Measurements from ENCODE around the gene IFITM5. TPM values are rescaled to one million over a fixed set of nuclear protein-coding genes. Genes with fewer than 3 reads are reported as not detected.
A peak's percentile ranks its signal among the peaks of the same experiment; 100 is the strongest.

The IFITM5 gene
- polyA plus RNA-seq, 3 donors = not detected

DNA sequence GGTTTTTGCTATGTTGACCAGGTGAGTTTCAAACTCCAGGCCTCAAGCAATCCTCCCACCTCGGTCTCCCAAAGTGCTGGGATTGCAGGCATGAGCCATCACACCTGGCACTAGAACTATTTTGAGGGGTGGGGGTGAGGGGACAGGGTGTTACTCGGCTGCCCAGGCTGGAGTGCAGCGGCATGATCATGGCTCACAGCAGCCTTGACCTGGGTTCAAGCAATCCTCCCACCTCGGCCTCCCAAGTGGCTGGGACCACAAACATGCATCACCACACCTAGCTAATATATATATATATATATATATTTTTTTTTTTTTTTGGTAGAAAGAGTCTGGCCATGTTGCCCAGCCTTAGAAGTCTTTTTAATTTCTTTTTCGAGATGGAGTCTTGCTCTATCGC lies 38.4 kb upstream of the IFITM5 start:
- Histone ChIP-seq H2AFZ (ENCODE audit: insufficient read depth, low read depth, low read length, poor library complexity, severe bottlenecking) (no peak overlapping the region), H4K20me1 (ENCODE audit: insufficient read depth, low read length) (no peaks in the 10 kb centered on the region), H3K9ac (ENCODE audit: insufficient read depth, low read length, poor library complexity, severe bottlenecking) (no peak overlapping the region), H3K27me3 (ENCODE audit: control insufficient read depth in 2 of 2, insufficient read depth in 2 of 2, low read length in 2 of 2) (no peaks in the 10 kb centered on the region), H3K27ac (ENCODE audit: low read depth in 1 of 2, low read length in 2 of 2) (no peak overlapping the region), H3K79me2 (ENCODE audit: insufficient read depth, low read length) (no peaks in the 10 kb centered on the region), H3K4me3 (replicated peaks in 1 of 3; ENCODE audit: low read depth in 2 of 3, low read length in 3 of 3) (no peak overlapping the region), H3K9me3 (replicated peaks in 1 of 2; ENCODE audit: control insufficient read depth in 1 of 2, insufficient read depth in 1 of 2, low read length in 2 of 2) (peaks cover 0 to 7% of the 10 kb centered on the region in 2 donors), H3K4me1 (ENCODE audit: control insufficient read depth in 1 of 2, insufficient read depth in 2 of 2, low read length in 2 of 2) (peaks cover 16 to 17% of the 10 kb centered on the region in 2 donors), H3K4me2 (replicated peaks; ENCODE audit: extremely low read depth, low read length, poor library complexity, severe bottlenecking) (no peak overlapping the region), H3K36me3 (replicated peaks in 1 of 2; ENCODE audit: control insufficient read depth in 1 of 2, insufficient read depth in 2 of 2, low read length in 2 of 2) (no peaks in the 10 kb centered on the region)
- Mint-ChIP-seq H3K36me3 (no peaks in the 10 kb centered on the region), H3K4me1 (peaks cover 24% of the 10 kb centered on the region), H3K27me3 (ENCODE audit: low read depth in 3 of 3) (peaks cover 4 to 8% (median 7%) of the 10 kb centered on the region in 3 donors), H3K27ac (no peak overlapping the region), H3K4me3 (no peak overlapping the region), H3K9me3 (peaks cover 0 to 8% (median 5%) of the 10 kb centered on the region in 7 donors)
- TF ChIP-seq, protein P1, sequence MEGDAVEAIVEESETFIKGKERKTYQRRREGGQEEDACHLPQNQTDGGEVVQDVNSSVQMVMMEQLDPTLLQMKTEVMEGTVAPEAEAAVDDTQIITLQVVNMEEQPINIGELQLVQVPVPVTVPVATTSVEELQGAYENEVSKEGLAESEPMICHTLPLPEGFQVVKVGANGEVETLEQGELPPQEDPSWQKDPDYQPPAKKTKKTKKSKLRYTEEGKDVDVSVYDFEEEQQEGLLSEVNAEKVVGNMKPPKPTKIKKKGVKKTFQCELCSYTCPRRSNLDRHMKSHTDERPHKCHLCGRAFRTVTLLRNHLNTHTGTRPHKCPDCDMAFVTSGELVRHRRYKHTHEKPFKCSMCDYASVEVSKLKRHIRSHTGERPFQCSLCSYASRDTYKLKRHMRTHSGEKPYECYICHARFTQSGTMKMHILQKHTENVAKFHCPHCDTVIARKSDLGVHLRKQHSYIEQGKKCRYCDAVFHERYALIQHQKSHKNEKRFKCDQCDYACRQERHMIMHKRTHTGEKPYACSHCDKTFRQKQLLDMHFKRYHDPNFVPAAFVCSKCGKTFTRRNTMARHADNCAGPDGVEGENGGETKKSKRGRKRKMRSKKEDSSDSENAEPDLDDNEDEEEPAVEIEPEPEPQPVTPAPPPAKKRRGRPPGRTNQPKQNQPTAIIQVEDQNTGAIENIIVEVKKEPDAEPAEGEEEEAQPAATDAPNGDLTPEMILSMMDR (IDR thresholded peaks at IDR 0.05) = no peak
- WGBS (ENCODE audit: insufficient coverage) = 97% methylated on average over 2 of the region's 6 CpGs
- DNase-seq = no peak
- intact Hi-C loops (cut with micrococcal nuclease) = no loop called here

DNA sequence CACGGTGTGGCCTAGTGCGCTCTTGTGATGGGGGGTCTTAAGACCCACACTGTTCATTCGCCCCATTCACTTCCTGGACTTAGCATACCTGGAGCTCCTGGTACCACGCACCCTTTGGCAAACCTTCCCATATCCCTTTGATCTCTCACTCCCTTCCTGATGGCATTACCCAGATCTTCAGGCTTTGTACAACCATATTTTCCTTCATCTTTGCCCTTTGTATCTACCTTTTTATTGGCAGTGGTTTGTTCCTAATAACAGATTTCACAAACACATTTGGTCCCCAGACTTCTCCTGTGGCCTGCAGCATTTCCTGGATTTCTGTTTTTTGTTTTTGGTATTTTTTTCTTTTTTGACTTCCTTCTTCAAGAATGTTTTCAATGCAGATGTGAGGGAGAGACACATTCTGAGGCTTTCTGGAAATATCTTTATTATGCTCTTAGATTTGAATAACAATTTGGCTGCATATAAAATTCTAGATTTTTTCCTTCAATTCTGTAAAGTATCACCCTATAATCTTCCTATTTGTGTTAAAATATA lies 37.4 kb upstream of the IFITM5 start:
- Mint-ChIP-seq H3K36me3 (peaks cover 1 to 2% of the 10 kb centered on the region in 2 donors), H3K4me1 (peaks cover 26% of the 10 kb centered on the region), H3K27me3 (ENCODE audit: low read depth in 3 of 3) (peaks cover 4 to 13% (median 10%) of the 10 kb centered on the region in 3 donors), H3K9me3 (peaks cover 6 to 17% (median 13%) of the 10 kb centered on the region in 7 donors), H3K4me3 (peak overlapping the region in 1 of 2 donors; percentile 65), H3K27ac (no peak overlapping the region)
- H3K79me2 ChIP-seq (ENCODE audit: insufficient read depth, low read length) = no peaks in the 10 kb centered on the region
- H2AFZ ChIP-seq (ENCODE audit: insufficient read depth, low read depth, low read length, poor library complexity, severe bottlenecking) = peak overlapping the region; percentile 46
- H4K20me1 ChIP-seq (ENCODE audit: insufficient read depth, low read length) = no peaks in the 10 kb centered on the region
- no peaks in the 10 kb centered on the region for H3K36me3 ChIP-seq (replicated peaks in 1 of 2; ENCODE audit: control insufficient read depth in 1 of 2, insufficient read depth in 2 of 2, low read length in 2 of 2)
- WGBS (ENCODE audit: insufficient coverage) = 70% methylated on average over 3 of the region's 4 CpGs
- H3K4me3 ChIP-seq (replicated peaks in 1 of 3; ENCODE audit: low read depth in 2 of 3, low read length in 3 of 3) = no peak overlapping the region
- no peak for DNase-seq
- H3K27ac ChIP-seq (ENCODE audit: low read depth in 1 of 2, low read length in 2 of 2) = no peak overlapping the region
- H3K9me3 ChIP-seq (replicated peaks in 1 of 2; ENCODE audit: control insufficient read depth in 1 of 2, insufficient read depth in 1 of 2, low read length in 2 of 2) = peaks cover under 1 to 13% of the 10 kb centered on the region in 2 donors
- TF ChIP-seq, protein P1 (IDR thresholded peaks at IDR 0.05) = no peak
- no peak overlapping the region for H3K9ac ChIP-seq (ENCODE audit: insufficient read depth, low read length, poor library complexity, severe bottlenecking)
- H3K27me3 ChIP-seq (ENCODE audit: control insufficient read depth in 2 of 2, insufficient read depth in 2 of 2, low read length in 2 of 2) = no peaks in the 10 kb centered on the region
- peaks cover 16 to 17% of the 10 kb centered on the region in 2 donors for H3K4me1 ChIP-seq (ENCODE audit: control insufficient read depth in 1 of 2, insufficient read depth in 2 of 2, low read length in 2 of 2)
- H3K4me2 ChIP-seq (replicated peaks; ENCODE audit: extremely low read depth, low read length, poor library complexity, severe bottlenecking) = peak overlapping the region; percentile 19
- intact Hi-C loops (cut with micrococcal nuclease) = no loop called here
